Mesothelial cell of epicardium (in vitro differentiated cells): Measurements from ENCODE around the gene PRUNE2. TPM values are rescaled to one million over a fixed set of nuclear protein-coding genes. Genes with fewer than 3 reads are reported as not detected.

ENCODE experiments used
- DNase-seq, 2 experiments: peaks; one replicate each; pipeline ENCODE4 v3.0.0; 2021; ENCODE audit warnings: low spot score in 2 of 2; ENCODE audit not compliant: unreplicated experiment in 2 of 2
- H3K27ac Mint-ChIP-seq: 2 replicates; pipeline ENCODE4 v1.8.0; 2021; ENCODE audit warnings: mixed read lengths
- H3K27me3 Mint-ChIP-seq: 2 replicates; pipeline ENCODE4 v1.8.0; 2021; ENCODE audit warnings: low read depth, mixed read lengths
- H3K36me3 Mint-ChIP-seq: 2 replicates; pipeline ENCODE4 v1.8.0; 2021; ENCODE audit warnings: mixed read lengths
- H3K4me1 Mint-ChIP-seq: 2 replicates; pipeline ENCODE4 v1.8.0; 2021; ENCODE audit warnings: mixed read lengths
- H3K4me3 Mint-ChIP-seq: 2 replicates; pipeline ENCODE4 v1.8.0; 2021; ENCODE audit warnings: mild to moderate bottlenecking, moderate library complexity, mixed read lengths
- H3K9me3 Mint-ChIP-seq: 2 replicates; pipeline ENCODE4 v1.8.0; 2021; ENCODE audit warnings: mixed read lengths
- total RNA-seq: library from RNA; stranded (reverse); gene quantifications from 3 replicates; pipeline ENCODE4 v1.2.1, GENCODE V29; 2021
- TF ChIP-seq, protein P1 (sequence below): fragments of 200-600 bp; sonication (generic); IDR thresholded peaks from one replicate; pipeline ENCODE4 v1.5.0; 2021; ENCODE audit warnings: antibody characterized with exemption; ENCODE audit not compliant: unreplicated experiment

Gene PRUNE2
- total RNA-seq, 1 donor from 2014 or later, result 3.4 TPM

- Mint-ChIP-seq H3K36me3 (no peaks in the 10 kb centered on the region), H3K27ac (no peak overlapping the region), H3K27me3 (peaks cover 21% of the 10 kb centered on the region), H3K9me3 (no peaks in the 10 kb centered on the region), H3K4me3 (no peak overlapping the region), H3K4me1 (peaks cover 20% of the 10 kb centered on the region)
- DNase-seq, result no peak
- TF ChIP-seq, protein P1, sequence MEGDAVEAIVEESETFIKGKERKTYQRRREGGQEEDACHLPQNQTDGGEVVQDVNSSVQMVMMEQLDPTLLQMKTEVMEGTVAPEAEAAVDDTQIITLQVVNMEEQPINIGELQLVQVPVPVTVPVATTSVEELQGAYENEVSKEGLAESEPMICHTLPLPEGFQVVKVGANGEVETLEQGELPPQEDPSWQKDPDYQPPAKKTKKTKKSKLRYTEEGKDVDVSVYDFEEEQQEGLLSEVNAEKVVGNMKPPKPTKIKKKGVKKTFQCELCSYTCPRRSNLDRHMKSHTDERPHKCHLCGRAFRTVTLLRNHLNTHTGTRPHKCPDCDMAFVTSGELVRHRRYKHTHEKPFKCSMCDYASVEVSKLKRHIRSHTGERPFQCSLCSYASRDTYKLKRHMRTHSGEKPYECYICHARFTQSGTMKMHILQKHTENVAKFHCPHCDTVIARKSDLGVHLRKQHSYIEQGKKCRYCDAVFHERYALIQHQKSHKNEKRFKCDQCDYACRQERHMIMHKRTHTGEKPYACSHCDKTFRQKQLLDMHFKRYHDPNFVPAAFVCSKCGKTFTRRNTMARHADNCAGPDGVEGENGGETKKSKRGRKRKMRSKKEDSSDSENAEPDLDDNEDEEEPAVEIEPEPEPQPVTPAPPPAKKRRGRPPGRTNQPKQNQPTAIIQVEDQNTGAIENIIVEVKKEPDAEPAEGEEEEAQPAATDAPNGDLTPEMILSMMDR, result no peak
Measured at GRCh38 chr9:76700916-76701315, 205.0 kb downstream of the PRUNE2 start.

DNA sequence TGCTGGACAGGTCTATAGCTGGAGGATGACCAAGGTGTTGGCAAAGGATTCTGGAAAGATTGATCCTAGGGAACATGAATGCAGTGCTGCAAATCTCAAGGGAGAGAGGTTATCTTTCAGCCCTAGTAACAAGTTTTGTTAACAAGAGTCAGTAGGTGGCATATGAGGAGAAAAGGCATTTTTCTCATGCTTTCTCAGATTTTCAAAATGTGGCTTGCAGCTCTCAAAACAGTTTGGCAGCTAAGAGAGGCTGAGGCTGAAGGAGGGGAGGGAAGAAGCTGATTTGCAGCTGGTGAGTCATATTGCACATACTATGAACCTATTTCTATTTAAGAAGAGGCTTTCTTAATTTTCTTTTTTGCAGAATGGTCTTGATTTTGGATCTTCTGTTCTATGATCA is 205.9 kb downstream of the PRUNE2 start:
- TF ChIP-seq, protein P1, result no peak
- peaks cover 20% of the 10 kb centered on the region for H3K4me1 Mint-ChIP-seq
- DNase-seq, result no peak
- peaks cover 13% of the 10 kb centered on the region for H3K27me3 Mint-ChIP-seq
- no peak overlapping the region for H3K4me3 Mint-ChIP-seq
- H3K9me3 Mint-ChIP-seq, result no peaks in the 10 kb centered on the region
- H3K36me3 Mint-ChIP-seq, result no peaks in the 10 kb centered on the region
- H3K27ac Mint-ChIP-seq, result no peak overlapping the region

GRCh38 chr9:76697554-76697953 is 208.4 kb downstream of the PRUNE2 start:
- Mint-ChIP-seq H3K4me3 (no peak overlapping the region), H3K9me3 (no peaks in the 10 kb centered on the region), H3K36me3 (no peaks in the 10 kb centered on the region), H3K27ac (no peak overlapping the region), H3K27me3 (peaks cover 9% of the 10 kb centered on the region), H3K4me1 (peaks cover 20% of the 10 kb centered on the region)
- TF ChIP-seq, protein P1, result no peak
- DNase-seq, result no peak

DNA sequence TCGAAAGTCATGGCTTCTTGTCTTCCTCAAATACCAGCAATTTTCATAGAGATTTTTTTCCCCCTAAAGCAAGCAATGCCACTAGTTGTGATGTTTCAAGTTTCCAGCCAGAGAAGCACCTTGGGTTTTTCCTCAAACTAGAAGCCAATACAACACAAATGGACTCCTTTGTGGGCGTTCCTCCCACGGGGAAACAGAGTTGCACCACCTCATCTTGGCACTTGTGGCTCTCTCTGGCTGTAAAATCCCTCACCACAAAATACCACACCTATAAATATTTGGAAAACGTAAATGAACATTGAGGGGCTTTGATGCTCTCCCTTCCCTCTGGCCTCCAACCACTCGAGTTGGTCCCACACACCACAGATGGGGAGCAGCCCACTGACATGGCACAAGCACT is 208.8 kb downstream of the PRUNE2 start:
- H3K36me3 Mint-ChIP-seq, result no peaks in the 10 kb centered on the region
- DNase-seq, result no peak
- no peak overlapping the region for H3K27ac Mint-ChIP-seq
- TF ChIP-seq, protein P1, result no peak
- no peak overlapping the region for H3K4me3 Mint-ChIP-seq
- H3K27me3 Mint-ChIP-seq, result peaks cover 9% of the 10 kb centered on the region
- no peaks in the 10 kb centered on the region for H3K9me3 Mint-ChIP-seq
- H3K4me1 Mint-ChIP-seq, result peaks cover 25% of the 10 kb centered on the region

DNA sequence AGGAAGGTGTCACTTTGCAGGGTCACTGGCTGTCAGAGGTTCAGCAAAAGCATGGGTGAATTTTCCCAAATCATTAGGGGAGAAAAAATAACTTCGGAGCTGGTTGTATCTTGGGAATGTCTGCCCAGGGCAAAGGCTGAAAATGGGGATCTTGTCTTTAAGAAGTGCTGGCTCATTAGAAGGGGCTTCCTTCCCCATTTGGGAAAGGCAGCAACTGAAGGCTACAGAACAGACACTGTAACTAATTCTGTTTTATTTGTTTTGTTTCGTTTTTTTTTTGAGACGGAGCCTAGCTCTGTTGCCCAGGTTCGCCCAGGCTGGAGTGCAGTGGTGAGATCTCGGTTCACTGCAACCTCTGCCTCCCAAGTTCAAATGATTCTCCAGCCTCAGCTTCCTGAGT is 212.0 kb downstream of the PRUNE2 start:
- Mint-ChIP-seq H3K9me3 (no peaks in the 10 kb centered on the region), H3K27me3 (peaks cover 10% of the 10 kb centered on the region), H3K4me1 (peaks cover 11% of the 10 kb centered on the region), H3K36me3 (no peaks in the 10 kb centered on the region), H3K4me3 (no peak overlapping the region), H3K27ac (no peak overlapping the region)
- no peak for DNase-seq
- TF ChIP-seq, protein P1, result no peak
